GM18519 (cell line): ENCODE results near the gene RPS15A.
A peak's percentile ranks its signal among the peaks of the same experiment; 100 is the strongest.
"Not testable (repeated sequence)": the region's sequence is repeated elsewhere in the genome, so short reads cannot be mapped to it uniquely, and the experiment has no call there.

Experiments used
- ATAC-seq: cut with Tn5 transposase; IDR thresholded peaks from one replicate; pipeline ENCODE4 v1.9.1; 2021; ENCODE audit warnings: mild to moderate bottlenecking, moderate library complexity; ENCODE audit not compliant: unreplicated experiment, low FRiP score

The RPS15A gene

DNA sequence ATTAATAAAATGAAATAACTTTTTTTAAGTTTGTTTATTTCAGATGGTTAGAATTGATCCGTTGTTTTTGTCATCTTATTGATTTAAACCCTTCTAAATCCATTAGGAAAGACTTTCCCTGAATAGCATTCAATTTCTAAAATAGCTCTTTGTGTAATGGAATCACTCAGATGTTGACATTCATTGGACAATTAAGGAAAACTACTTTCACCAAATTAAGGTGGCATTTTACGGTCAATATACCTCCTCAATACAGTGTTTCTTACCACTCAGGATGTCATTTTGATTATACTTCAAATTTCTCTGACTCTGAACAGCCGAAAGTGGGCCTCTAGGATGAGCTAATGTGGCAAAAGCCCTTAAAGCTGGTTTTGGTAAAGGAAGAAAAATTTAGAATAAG is 9.4 kb upstream of the RPS15A start:
- no peak for ATAC-seq

DNA sequence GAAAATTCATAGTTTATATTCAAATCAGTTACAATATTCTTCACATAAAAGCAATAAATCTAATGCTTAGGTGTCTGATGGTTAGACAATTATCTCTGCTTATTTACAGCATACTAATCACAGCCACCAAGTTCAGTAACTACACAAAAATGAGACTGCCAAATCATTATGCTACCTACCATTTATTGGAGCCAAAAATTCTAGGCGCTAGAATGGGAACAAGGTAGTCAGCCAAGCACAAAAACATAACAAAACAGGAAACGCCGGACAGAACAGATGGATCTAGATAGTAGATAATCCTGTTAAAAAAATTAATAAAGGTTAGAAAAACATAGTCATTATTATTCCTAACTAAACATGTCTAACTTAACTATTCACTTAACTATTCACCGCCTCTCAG is 7.6 kb upstream of the RPS15A start:
- ATAC-seq = no peak

DNA sequence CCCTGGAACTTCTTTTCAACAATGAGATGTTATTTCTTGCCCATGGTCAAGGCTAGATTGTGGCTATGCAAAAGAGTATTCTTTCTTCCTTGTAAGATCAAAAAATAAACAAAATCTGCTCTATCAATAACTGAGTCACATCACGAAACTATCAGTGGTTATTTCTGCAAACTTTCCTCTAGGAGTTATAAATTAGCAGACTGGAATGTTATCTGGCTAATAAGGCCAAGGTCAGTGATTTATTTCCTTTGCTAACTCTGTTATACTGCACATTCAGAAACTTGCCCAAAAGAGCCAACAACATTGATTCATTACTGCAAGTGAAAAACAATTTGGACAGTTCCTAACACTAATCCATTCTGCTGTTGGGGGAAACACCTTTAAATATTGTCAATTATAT is 6.2 kb upstream of the RPS15A start:
- no peak for ATAC-seq

DNA sequence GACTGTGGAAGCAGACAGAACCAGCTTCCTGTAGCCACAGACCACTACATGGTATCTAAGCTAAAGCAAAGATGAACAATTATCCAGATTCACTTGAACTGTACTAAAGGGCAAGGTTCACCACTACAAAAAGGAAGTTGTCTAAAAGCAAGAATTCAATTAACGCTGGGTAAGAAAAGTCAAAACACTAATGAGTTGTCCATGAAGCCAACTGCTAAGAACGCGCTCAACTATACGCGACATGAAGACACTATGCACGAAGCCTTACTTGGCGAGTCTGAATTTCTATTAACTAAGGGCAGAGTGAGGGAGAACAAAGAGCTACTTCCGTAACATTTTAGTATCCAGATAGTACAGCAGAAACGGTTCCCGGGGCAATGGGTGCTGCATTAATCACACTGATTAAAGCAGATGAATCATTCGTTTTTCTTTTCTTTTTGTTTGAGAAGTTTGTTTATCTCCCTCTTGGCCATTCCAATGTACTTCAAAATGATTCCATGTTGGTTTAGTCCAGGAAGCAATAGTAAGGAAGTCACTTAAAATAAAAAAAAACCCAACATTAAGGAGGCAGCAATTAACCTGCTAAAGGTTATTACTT is 2.8 kb upstream of the RPS15A start:
- ATAC-seq = no peak

DNA sequence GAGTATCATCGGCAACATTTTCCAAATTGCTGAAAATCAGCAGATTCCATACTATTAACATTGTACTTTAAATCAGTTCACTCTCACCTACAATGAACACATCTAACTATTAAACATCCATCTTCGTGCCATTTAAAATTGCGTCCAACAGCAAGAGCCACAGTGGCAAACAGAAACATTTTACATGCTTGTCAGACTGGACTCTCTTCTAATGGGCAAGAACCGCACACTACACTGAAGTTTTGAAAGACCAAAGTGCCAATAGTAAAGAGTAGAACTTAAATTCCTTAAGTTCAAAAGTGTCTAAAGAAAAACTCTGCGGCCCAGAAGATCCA is 652 bp downstream of the RPS15A start:
- ATAC-seq = no peak

DNA sequence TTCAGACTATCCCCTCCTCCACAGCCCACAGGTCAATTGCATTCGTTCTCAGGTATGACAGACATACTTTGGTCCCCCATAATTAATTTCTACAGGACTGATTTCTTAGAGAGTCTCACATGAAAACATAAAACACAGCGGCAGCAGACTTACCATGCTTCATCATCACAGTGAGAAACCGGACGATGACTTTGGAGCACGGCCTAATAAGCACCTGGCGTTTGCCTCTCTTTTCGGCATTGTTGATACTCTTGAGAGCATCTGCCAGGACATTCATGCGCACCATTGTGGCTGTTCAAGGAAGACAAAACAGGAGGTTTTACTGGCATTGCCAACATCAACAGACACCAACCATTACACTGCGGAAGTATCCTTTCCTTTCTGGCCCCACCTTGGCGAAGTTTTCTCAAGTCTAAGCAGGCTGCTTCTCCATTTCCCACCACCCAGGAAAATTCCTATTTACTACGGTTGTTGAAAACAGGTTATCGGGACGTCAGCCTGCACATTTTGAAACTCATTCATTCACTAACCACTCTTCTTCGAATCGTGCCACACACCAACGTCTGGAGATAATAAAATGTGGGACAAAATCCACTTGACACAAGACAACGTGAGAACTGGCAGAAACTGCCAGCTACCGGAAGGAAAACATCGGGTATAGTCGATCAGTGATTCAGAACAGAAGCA is 1.2 kb downstream of the RPS15A start:
- no peak for ATAC-seq

DNA sequence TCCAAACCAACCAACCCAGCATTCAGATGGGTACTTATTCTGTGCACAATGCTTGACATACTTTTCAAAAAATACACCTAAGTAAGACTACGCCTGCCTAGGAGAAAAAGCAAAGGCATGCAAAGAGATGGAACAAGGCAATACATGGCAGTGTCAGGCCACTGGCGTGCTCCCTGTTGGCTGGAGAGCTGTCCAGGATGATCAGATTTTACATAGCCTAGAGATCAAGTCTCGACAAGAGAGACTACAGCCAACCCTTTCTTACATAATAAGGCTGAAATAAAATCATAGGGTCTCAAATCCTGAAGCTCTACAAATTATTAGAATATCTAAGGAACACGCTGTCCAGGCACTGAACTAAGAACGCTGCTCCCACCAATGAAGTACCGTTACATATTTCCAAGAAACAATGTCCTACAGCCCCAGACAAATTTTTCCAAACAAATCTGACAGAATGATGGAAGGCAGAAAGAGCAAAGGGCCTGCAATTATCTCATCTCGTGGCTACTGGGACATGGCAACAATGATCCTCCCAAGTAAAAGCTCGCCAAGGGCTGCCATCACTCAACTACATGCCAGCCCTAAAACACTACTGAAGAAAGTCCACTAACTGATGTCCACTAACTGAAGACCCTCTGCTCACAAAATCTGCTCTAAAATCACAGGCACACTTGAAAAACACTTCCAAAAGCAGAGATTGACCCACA is 5.1 kb downstream of the RPS15A start:
- no peak for ATAC-seq

DNA sequence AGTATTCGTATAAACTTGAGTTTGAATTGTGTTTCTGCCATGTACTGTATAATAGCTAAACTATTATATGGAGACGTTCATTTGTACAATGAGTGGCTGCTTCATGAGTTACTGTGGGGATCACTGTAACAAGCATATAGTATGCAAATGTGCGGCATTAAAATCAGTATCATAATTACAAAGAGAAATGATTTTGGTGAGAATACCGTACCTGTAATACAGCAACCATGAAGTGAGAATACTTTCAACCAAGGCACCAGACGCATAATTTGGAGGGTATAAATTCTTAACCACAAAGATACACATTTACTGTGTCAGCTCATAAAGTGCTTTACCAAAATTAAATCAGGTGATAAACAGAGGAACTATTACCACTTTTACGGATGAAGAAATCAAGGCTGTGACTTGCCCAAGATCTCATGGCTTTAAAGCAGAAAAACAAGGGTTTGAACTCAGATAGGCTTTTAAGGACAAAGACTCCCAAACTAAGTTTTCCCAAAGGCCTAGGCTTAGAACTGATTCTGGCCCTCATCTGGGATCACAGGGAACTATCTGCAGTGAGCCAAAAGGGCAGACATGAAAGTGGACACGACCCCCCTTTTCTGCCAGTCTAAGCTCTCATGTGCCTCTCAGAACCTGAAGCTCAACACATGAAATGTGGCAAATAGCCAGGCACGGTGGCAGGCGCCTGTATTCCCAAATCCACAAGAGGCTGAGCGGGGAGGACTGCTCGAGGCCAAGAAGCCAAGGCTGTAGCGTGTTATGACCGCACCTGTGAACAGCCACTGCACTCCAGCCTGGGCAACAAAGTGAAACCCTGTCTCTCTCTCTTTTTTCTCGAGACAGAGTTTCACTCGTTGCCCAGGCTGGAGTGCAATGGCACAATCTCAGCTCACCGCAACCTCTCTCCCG is 6.4 kb downstream of the RPS15A start:
- ATAC-seq = no peak

DNA sequence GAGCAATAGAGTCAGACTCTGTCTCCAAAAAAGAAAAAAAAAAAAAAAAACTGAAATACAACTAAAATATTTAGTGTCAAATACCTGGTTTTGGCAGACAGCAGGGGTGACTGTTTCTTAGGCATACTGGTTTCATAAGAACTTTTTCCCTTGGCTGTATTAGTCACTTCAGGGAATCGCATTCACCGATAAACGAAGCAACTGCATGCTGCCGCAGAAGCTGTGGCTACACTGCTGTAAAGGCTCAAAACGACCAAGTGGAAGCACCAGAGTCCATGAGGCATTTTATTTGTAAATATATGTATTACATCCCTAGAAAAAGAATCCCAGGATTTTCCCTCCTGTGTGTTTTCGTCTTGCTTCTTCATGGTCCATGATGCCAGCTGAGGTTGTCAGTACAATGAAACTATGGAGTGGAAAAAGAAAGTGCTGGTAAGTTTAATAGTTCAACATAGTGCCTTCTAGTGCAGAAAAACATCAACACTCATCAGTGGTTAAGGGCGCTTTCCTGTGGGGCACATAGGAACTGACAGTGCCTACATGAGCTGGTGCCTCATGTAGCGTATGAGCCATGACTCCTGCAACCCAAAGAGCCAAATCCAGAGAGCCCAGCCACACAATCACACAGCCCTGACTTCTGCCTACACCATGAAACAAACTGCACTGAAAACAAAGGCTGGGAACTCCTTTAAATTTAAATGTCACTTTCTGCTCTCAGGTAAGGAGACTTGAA is 7.3 kb downstream of the RPS15A start:
- ATAC-seq = no peak

DNA sequence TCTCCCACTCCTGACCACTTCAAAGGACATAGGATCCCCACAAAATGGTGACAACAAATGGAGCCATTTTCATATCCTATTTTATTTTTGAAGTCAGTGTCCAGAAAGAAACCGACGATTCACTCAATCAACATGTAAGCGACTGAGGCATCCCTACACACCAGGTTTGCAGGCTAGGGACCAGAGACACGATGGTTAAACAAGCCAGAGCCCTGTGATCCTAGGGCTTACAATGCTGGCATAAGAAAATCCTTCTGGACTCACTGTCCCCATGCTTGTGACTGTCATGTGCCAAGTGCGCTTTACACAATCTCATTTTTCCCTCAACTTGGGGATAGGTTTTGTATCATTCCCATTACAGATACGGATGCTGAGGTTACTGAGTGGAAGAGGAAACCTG is 8.9 kb downstream of the RPS15A start:
- not testable (repeated sequence) for ATAC-seq

DNA sequence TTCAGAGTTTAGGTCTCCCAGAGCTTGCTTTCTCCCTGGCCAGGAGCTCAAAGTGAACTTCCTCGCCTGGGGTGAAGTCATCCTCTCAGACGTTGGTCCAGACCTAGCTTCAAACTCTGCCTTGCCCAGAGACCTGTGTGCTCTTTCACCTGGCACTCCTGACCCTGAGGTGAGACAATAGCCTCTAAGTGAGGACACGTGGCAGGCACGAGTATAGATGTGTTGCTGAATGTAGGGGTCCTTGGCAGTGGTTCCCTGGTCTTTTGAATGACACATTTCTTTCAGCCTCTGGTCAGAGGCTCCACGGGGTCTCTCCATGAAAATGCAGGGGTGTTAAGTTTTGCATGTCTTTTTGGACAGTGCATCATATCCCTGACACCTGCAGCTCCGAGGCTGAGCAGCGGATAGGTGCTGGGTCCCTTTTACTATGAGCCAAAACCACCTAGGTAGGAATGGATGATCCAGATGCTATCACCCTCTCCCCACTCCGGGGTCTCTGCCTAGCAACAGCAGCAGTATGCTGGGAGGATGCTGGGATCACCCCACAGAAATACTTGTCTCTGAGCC is 9.6 kb downstream of the RPS15A start:
- not testable (repeated sequence) for ATAC-seq

DNA sequence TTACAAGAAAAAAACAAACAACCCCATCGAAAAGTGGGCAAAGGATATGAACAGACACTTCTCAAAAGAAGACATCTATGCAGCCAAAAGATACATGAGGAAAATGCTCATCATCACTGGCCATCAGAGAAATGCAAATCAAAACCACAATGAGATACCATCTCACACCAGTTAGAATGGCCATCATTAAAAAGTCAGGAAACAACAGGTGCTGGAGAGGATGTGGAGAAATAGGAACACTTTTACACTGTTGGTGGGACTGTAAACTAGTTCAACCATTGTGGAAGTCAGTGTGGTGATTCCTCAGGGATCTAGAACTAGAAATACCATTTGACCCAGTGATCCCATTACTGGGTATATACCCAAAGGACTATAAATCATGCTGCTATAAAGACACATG is 12.5 kb downstream of the RPS15A start:
- ATAC-seq = not testable (repeated sequence)

DNA sequence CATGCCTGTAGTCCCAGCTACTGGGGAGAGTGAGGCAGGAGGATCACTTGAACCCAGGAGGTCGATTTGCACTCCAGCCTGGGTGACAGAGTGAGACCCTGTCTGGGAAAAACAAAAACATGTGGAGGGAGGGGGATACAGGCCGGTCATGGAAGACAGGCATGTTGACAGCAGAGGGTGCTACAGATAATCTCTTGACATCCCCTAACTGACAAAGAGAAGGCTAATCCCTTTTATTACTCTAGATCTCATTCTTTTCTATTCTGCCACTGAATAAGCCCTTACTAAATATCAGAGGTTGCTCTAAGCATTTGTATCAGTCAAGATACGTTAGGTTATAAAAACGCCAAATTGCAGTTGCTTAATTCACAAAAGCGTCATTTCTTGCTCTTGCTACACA is 13.8 kb downstream of the RPS15A start:
- not testable (repeated sequence) for ATAC-seq

DNA sequence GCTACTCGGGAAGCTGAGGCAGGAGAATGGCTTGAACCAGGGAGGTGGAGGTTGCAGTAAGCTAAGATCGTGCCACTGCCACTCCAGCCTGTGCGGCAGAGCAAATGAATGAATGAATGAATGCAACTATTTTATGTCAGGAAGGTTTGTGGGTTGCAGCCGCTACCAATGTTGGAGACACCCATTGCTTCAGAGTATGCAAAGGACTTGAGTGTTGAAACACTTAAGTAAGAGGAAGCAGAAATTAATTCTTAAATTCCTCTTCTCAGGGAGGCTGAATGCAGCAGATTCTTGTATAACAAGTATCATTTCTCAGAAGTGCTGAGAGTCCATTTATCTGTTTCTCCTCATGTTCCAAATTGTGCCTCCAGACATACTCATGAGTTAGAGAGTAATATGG is 15.5 kb downstream of the RPS15A start:
- ATAC-seq = not testable (repeated sequence)

DNA sequence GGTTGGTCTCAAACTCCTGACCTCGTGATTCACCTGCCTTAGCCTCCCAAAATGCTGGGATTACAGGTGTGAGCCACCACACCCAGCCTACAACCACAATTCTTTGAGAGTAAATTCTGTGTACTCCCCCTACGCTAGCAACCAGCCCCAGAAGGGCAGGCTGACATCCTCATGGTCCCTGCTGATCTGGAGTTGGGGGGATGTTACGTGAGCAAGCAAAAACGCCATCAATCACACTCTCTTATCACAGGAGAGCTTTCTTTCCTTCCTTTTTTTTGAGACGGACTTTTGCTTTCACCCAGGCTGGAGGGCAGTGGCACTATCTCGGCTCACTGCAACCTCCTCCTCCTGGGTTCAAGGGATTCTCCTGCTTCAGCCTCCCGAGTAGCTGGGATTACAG is 18.0 kb downstream of the RPS15A start:
- not testable (repeated sequence) for ATAC-seq

DNA sequence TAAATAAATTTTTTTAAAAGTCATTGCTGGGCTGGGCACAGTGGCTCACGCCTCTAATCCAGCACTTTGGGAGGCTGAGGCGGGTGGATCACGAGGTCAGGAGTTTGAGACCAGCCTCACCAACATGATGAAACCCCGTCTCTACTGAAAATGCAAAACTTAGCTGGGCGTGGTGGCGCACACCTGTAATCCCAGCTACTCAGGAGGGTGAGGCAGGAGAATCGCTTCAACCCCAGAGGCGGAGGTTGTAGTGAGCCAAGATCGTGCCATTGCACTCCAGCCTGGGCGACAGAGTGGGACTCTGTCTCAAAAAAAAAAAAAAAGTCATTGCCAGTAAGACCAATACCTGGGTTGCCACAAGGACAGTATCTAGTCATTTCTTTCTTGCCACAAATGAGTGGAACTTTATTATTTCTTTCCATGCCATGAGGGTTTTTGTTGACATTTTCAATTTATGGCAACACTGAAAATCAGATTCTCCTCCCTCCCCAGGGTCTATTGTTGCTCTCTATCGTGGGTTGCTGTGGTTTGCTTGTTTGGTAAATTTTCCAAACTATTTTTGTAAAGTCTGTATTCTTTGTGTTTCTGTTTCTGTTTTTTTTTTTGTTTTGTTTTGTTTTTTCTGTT is 19.7 kb downstream of the RPS15A start:
- ATAC-seq = not testable (repeated sequence)

DNA sequence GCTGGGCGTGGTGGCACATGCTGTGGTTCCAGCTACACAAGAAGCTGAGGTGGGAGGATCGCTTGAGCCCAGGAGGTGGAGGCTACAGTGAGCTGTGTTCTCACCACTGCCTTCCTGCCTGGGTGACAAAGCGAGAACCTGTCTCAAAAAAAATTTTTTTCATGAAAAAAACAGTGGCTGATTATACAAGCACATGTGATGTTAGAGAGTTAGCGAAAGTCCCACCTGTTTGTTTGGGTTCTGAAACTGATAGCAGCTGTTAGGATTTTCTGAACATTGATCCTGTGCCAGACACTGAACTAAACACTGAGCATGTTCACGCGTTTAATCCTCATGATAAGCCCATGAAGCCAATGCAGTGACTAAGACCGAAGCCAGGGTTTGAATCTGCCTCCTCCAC is 22.9 kb downstream of the RPS15A start:
- ATAC-seq = peak; percentile 45

DNA sequence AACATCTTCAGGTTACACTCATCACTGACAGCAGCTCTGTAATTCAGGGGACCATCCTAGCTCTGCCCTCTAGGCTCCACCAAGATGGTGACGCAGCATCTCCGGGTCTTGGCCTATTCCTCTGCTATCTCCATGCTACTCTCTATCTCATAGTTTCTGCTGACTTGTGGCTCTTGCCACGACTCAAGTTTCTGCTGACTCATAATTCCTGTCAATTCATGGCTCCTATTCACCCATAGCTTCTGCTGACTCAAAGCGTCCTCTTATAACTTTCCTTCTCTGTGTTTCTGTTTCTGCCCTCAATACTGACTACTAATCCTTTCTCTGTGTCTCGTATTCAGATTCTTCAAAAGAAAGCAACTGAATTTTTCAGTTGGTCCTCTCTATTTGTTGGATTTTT is 27.4 kb downstream of the RPS15A start:
- ATAC-seq = peak; percentile 56
